Astrocyte (in vitro differentiated cells and primary cell): ENCODE data around the gene PRDM10.

Source experiments
- EZH2 ChIP-seq: IDR thresholded peaks from 2 replicates; pipeline ENCODE4 v1.6.1; 2012; ENCODE audit warnings: mild to moderate bottlenecking, low read length, inconsistent platforms; ENCODE audit not compliant: insufficient read depth
- TF ChIP-seq, protein P1 (sequence below): IDR thresholded peaks from 2 replicates; pipeline ENCODE4 v1.5.1; 2011; ENCODE audit warnings: low read depth, mild to moderate bottlenecking, inconsistent platforms, low read length, moderate library complexity; ENCODE audit not compliant: insufficient read depth

DNA sequence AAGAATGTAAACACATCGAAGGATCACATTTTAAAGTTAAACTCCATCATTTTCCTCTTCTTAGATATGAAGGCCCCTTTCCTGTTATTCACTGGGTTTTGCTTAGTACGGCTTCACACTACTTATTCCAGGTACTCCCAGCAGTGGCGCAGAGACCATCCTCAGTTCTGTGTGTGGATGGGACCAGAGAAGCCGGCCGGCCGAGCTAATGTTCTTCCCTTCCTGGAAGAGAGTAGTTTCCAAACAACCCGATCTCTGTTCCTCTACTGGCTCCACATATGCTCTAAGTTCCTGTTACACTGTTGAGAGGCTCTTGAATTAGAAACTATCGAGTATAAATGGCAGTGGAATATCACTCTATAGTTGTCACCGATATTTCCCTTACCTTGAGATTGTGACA is 106.6 kb downstream of the PRDM10 start:
- TF ChIP-seq, protein P1, sequence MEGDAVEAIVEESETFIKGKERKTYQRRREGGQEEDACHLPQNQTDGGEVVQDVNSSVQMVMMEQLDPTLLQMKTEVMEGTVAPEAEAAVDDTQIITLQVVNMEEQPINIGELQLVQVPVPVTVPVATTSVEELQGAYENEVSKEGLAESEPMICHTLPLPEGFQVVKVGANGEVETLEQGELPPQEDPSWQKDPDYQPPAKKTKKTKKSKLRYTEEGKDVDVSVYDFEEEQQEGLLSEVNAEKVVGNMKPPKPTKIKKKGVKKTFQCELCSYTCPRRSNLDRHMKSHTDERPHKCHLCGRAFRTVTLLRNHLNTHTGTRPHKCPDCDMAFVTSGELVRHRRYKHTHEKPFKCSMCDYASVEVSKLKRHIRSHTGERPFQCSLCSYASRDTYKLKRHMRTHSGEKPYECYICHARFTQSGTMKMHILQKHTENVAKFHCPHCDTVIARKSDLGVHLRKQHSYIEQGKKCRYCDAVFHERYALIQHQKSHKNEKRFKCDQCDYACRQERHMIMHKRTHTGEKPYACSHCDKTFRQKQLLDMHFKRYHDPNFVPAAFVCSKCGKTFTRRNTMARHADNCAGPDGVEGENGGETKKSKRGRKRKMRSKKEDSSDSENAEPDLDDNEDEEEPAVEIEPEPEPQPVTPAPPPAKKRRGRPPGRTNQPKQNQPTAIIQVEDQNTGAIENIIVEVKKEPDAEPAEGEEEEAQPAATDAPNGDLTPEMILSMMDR = no peak
- no peak for TF ChIP-seq EZH2
